ENCODE results near the gene VPS11.
A peak's percentile ranks its signal among the peaks of the same experiment; 100 is the strongest.
"Not testable (repeated sequence)": the region's sequence is repeated elsewhere in the genome, so short reads cannot be mapped to it uniquely, and the experiment has no call there.

The VPS11 gene

DNA sequence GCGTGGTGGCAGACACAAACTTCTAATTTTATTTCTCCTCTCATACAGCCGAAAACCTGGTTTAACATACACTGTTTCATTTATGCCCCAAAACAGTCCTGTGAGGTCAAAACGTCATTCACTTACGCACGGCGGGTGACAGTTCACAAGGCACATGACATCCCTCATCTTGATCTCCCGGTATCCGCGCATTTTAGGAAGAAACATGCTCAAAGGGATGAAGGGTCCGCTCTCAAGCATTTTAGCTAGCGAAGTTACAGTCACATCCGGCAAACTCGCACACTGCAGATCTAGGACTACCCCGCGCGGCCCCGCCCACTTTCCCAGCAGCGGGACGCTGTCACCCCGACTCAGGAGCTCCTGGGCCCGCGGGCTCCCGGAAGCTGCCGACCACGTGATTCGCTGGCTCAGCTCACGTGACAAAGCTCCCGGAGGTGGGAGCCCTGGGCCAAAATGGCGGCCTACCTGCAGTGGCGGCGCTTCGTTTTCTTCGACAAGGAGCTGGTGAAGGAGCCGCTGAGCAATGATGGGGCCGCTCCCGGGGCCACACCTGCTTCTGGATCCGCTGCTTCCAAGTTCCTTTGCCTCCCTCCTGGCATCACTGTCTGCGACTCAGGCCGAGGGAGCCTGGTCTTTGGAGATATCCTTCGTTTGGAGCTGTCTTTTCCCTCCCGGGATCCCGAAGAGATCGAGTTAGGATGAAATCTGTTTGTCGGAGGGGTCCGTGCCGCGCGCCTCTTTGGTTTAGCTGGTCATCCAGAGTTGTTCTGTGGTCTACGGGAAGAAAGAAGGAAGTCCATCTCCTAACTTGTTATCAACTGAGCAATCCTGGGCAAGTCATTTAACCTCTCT lies at the start of gene VPS11:
Gene VPS11 (plus strand): TSS at position 448 of the 852 bp plus-strand sequence. CDS start 6 bp downstream, at position 454.
- peak; percentile 99 for DNase-seq (ENCODE audit: low spot score)

DNA sequence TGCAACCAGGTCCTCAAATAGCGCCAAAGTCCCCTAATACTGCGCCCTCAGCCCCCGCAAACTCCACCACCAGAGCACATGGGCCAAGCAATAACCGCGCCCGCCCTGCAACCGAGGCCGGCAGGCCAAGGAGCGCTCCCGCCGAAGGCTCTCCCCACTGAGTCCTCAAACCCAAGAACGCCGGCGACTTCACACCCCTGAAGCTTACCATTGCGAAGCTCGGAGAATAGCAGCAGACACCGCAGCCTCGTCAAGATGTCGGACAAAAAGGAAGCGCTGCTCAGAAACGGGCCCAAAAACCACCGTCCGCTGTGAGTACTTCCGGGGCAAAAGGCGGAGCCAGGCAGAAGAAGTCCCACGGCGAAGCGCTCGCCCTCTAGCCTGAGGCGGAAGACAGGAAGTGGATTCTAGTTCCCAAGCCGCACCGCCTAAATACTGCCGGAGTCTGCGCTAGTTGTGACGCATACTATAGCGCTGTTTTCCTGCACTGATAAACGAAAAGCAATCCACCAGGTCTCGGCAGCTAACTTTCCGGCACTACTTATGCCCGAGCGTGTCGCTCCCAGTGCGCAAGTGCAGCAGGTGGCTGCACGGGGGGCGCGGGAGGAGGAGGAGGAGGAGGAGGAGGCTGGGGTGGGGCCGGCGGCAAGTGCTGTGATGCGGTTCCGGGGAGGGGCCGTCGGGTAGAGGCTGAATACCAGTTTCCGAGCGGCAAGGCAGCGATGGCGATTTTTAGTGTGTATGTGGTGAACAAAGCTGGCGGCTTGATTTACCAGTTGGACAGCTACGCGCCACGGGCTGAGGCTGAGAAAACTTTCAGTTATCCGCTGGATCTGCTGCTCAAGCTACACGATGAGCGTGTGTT lies 49.3 kb upstream of the VPS11 start, which contains the start of the genes RPS25 and TRAPPC4:
Gene RPS25 (minus strand): TSS at position 270 of the 865 bp plus-strand sequence. CDS start 59 bp downstream, at position 211.
Gene TRAPPC4 (plus strand): TSS at position 693 of the 865 bp plus-strand sequence. CDS start 30 bp downstream, at position 723.
- peak; percentile 95 for DNase-seq (ENCODE audit: low spot score)

DNA sequence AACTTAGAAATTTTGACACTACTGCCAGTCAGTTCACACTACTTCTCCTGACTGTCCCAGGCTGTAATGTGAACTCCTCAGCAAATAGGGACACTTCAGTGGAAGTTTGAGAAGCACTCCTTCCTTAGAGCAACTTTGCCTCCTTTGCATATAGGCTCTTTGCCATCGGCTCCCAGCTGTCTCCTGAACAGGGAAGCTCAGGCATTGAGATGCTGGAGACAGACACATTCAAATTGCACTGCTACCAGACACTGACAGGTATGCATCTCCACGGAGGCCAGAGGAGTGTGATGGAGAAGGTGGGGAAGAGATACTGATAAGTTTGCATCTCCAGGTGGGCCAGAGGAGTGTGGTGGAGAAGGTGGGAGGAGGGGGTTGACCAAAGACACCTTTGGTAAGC lies 47.6 kb upstream of the VPS11 start:
- no peak for DNase-seq (ENCODE audit: low spot score)

DNA sequence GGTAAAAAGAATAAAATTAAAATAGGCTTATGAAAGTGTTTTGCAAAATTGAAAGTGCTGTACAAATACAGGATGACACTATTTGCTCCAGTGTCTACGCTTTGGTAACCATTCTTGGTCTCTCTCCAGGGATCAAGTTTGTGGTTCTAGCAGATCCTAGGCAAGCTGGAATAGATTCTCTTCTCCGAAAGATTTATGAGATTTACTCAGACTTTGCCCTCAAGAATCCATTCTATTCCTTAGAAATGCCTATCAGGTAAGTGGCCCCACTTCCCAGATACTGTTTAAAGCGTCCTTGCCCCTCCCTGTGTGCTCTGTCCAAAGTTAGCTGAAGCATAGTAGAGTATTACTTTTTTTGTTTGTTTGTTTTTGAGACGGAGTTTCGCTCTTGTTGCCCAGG lies 46.0 kb upstream of the VPS11 start:
- no peak for DNase-seq (ENCODE audit: low spot score)

DNA sequence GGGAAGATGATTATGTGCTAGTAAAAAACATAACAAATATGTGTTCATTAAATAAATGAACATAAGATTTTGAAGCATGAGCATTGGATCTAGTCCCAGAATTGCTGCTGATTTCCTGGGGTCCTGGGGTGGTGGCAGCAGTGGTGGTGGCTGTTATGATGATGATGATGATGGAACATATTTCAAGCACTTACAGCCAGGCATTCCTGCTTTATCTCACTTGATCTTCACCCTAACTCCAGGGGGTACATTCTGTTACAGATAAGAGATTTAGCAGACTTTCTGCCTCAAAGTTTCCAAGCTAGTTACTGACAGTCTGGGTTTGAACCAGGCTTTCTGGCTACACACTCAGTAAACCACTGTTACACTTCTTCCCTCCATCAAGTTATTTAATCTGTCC lies 43.9 kb upstream of the VPS11 start:
- DNase-seq (ENCODE audit: low spot score), result no peak

DNA sequence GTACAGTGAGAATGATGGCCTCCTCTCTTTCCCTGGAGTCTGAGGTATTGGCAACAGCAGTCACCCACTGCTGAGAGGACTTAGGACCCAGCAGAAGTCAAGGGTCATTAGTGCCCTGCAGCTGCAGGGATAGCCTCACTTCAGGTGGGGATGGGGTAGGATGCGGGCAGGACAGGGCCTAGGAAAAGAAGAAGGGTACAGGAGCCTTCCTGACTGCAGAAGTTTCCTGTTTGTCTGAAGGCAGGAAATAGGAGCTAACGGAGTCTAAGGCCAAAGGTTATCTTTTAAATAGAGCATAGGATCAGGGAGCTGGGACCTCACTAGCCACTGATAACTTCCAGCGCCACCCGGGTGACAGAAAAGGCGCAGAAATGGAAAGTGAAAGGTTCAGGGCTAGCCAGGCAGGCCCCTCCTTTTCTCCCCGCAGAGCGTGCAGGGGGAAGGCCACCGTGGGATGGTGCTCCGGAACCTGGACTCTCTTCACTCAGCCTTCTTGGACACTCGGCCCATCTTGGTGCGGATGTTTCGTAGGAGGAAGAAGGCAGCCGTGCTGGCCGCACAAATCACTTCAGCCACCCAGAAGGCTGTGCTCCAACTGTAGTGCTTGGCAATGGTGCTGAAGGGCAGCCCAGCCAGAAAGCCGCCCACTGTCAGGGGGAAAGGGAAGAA lies 43.1 kb upstream of the VPS11 start:
- no peak for DNase-seq (ENCODE audit: low spot score)

DNA sequence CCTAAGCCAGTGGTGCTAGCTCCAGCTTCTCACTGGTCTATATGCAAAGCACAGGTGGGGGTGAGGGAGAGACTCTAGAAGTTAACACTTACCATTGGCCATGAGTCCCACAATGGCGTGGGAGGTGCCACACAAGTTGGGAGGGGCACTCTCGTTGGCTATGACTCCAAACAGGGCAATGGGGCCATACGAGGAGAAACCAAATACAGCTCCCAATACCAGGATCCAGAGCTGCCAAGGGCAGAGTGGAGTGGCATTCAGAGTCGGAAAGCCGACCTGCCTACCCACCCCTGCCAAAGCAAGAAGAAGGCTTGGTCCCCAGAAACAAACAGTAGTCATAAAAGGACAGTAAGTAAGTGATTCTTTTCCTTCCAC lies 42.5 kb upstream of the VPS11 start:
- no peak for DNase-seq (ENCODE audit: low spot score)

DNA sequence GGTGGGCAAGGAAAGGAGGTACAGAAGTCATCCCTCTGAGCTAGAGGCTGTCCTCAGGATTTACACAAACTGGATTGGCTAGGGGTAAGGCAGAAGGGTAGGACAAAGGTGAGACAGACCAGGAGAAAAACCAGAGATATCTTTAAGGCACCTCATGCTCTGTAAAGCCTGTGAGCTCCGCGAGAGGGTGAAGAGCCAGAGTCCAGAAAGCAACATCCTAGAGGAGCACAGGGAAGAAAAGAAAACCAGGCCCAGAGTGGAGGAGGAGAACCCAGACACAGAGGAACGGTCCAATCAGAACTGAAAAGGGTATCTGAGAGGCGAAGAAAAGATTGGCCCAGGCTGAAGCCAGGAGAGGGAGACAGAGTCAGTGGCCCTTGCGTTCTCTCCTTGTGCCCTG lies 42.1 kb upstream of the VPS11 start:
- no peak for DNase-seq (ENCODE audit: low spot score)

DNA sequence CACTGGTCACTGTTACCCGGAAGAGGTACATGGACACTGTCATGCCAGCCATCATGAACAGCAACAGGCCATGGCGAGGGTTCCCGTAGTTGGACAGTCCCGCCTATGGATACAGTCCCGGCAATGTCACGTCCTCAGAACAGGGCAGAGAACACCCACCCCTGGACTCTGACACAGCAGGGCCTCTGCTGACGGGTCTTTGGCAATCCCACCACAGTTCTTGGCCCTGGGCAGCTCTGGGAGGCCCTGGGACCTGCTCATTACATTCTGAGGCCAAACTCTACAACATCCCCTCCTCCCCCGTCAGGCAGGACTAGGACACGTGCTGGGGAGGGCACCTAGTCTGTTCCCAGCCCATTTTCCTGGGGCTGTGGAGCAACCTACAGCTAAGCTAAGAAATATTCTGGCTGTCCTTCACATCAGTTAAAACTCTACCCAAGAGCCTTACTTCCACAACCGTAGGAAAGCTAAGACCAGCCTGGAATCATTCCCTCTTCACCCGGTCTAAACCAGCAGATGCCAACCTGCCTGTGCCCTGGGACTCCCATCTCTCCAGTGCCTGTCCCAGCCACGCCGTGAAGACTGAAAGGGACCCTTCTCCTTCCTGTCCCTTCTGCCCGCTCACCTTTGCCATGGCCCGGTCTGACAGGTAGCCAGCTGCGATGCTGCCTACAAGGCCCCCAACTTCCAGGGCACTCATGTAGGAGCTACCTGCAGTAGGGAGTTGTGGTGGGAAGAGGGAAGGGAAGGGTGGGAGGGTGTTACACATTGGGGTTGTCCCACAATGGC lies 41.4 kb upstream of the VPS11 start:
- no peak for DNase-seq (ENCODE audit: low spot score)

DNA sequence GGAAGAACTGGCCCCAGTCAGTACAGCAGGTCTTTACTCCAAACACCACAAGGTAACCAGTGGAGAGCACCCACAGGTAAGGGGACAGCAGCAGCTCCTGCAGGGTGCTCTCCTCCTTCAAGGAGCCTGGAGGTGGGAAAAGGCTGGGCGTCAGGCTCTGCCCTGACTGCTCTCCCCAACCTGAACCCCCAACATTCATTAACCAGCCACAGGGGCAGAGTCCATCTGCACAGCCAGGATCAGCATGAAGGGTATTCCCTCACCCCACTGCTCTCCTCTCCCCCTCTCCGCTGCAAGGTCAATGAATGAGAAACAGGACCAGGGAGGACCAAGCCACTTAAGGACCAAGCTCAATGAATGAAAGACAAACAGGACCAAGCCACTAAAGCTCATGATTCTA lies 40.6 kb upstream of the VPS11 start:
- no peak for DNase-seq (ENCODE audit: low spot score)

DNA sequence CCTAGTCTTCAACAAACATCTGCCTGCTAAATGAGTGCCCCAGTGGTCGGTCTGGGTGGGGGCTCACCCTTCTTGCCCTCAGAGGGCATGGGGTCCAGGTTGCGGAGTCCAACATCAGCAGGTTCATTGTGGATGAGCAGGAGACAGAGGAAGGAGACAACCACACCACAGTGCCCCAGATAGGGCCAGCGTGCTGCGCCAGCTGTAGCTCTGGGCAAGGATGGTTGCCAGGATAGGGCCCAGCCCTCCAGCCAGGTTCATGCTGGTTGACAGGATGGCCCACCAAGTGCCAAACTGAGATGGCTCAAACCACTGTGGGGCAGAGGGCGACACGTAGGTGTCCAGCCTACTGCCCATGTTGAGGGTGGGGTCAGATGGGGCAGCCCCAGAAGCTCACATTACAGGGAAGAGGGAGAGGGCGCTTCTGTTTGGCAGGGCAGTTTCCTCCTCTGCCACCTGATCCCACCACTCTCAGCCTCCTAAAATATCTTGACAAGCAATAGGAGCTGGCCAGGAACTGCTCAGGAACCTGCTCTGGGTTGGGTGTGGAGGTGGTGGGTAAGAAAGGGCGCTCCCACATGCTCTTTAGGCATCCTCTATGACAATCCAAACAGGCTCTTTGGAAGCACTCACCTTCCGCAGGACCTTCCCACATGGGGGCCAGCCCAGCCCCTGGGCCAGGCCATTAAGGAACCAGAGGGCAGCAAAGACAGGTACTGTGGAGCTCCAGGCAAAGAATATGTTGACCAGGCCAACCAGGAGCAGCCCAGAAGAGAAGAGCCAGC lies 39.9 kb upstream of the VPS11 start:
- no peak for DNase-seq (ENCODE audit: low spot score)

DNA sequence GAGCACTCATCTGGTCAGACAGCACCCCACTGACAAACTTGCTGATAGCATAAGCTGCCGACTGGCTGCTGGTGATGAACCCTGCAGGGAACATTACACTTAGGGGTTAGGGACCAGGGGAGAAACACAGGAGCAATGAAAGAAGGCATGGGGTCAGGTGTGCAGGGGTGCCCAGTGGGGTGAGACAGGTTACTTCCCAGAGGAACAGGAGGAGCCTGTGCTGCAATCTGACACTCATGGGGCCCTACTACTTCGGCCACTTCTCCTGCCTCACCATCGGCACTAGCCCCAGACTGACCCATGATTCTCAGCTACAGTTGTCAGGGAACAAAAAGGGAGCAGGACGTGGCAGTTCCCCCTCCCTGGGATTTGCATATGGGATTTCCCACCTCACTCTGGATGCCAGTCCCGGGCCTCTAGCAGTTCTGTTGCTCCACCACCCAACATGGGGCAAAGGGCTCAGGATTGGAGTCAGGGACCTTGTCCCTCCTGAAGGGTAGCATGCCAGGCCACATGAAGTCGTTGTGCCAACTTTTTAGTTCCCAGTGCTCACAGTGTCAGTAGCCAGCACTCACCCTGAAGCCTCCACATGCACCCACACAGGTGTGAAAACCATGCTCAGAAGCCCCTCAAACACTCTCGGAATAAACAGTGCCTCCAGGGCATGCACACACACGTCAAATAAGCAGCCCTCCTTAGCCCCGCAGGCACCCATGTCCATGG lies 39.1 kb upstream of the VPS11 start:
- DNase-seq (ENCODE audit: low spot score), result no peak

DNA sequence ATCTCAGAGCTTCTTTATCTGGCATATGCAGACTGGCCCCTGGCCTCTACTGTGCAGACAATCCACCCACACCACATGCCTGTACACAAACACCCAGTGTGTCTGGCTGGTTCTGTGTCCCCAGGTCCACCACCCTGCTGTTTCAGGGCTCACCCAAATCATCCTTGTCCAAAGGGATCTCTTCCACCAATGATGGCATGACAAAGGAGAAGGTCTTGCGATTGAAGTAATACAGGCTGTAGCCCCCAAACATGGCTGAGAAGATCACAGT lies 38.6 kb upstream of the VPS11 start:
- no peak for DNase-seq (ENCODE audit: low spot score)

DNA sequence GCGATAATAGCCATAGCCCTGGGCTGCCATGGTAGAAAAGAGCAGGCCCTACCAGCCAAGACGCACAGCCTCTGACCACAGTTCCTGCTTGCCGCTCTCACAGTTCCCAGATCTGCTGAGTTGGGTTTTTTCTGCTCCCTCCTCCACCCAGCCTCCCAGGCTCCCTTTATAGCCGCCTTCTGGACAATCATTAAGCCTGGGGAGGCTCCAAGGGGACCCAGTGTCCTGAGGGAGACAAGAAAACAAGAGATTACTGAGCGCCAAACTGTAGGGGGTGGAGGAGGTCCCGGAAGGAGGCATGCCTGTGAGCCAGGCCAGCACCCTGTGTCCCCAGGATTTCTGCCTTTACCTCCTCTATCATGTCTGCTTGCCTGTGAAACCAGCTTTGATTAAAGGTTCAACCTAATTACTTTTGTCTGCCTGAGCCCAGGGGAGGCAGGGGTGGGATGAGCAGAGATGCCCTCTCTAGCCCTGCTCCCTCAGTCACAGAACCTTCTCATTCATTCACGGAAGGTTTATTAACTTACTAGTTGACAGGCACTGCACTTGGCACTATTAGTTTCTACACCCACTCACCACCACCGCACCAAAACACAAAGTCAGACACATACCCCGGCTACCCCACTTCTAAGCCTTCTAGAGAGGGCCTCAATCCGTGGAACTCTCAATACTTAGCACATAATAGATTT lies 38.1 kb upstream of the VPS11 start:
- DNase-seq (ENCODE audit: low spot score), result no peak

DNA sequence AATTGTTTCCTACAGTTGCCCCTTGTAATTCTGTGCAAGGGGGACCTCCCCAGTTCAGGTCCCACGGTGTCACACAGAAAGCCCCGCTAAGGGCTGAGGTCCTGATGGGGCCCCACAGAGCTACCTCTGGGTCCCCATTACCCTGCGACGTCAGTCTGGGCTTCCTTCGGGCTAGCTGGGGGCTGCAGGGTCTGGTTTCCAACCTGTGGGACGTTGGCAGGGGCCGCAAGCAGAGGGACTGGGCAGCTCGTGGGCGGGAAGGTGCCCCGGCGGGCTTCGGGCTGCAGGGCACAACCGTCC lies 37.6 kb upstream of the VPS11 start:
- no peak for DNase-seq (ENCODE audit: low spot score)

DNA sequence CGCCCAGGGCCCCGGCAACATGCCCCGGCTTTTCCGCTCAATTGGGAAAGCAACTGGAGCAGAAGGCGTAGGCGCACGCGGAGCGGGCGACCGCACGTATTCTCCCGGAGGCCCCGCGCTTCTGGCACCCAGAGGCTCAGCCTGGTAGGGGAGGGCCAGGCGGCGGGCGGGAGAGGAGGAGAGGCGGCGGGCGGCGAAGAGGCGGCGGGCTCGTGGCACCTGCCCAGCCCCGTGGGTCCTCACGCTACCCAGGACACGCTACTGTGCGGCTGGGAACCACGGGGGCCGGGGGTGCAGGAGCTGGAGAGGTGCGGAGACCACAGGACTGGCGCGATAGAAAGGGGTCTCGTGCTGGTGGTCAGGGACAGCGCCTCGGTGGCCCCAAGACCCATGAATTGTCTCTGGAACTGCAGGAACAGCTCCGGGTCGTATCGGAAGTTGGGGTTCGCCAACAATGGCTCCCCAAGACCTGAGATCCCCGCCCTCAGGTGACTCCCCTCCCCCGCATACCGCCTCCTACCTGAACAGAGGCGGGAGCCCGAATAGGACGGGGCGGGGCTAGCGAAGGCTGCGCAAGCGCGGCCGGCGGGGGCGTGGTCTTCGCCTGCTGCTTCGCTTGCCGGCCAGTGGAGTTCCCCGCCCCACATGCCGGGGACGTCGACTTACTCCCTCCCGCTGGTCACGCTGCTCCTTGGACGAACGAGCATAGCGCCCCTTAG lies 37.1 kb upstream of the VPS11 start, which contains the start of gene SLC37A4:
Gene SLC37A4 (minus strand): TSS at position 549 of the 719 bp plus-strand sequence.
- peak; percentile 98 for DNase-seq (ENCODE audit: low spot score)

DNA sequence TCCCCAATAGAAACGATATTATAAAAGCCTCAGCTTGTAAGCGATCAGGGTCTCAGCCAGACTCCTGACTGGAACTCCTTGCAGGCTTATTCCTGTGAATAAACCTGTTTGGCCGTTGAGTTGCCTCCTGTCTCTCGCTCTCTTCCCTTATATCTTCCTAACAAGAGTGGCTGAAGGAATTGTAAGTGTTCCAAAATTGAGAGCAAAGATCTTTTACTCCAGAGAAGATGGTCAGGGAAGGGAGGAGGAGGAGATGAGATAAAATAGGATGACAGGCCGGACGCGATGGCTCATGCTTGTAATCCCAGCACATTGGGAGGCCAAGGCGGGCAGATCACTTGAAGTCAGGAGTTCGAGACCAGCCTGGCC lies 35.7 kb upstream of the VPS11 start:
- DNase-seq (ENCODE audit: low spot score), result no peak

DNA sequence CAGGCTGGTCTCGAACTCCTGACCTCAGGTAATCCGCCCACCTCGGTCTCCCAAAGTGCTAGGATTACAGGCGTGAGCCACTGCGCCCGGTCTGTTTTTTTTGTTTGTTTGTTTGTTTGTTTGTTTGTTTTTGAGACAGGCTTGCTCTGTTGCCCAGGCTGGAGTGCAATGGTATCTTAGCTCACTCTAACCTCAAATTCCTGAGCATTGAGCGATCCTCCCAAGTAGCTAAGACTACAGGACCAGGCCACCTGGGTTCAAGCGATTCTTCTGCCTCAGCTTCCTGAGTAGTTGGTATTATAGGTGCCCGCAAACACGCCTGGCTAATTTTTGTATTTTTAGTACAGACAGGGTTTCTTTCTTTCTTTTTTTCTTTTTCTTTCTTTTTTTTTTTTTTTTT lies 34.2 kb upstream of the VPS11 start:
- not testable (repeated sequence) for DNase-seq (ENCODE audit: low spot score)

DNA sequence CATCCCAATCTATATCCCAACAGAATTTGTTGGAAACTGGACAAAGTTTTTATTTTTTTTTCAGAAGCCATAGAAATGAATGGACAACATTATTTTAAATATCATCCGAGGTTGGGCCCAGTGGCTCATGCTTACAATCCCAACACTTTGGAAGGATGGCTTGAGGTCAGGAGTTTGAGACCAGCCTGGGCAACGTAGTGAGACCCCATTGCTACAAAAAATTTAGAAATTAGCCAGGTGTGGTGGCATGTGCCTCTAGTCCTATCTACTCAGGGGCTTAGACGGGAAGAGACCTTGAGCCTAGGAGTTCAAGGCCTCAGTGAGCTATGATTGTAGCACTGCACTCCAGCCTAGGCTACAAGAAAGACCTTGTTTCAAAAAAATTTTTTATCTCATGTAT lies 32.8 kb upstream of the VPS11 start:
- DNase-seq (ENCODE audit: low spot score), result no peak
